ENCODE data around the gene NRP2.

The NRP2 gene

GRCh38 chr2:205702576-205702975 is 20.3 kb downstream of the NRP2 start:
- Histone ChIP-seq H3K4me3 (ENCODE audit: low read length, poor library complexity, severe bottlenecking) (no peak overlapping the region), H2AFZ (ENCODE audit: low read length) (no peak overlapping the region), H3K27me3 (ENCODE audit: insufficient read depth, low read length, poor library complexity, severe bottlenecking) (no peaks in the 10 kb centered on the region), H3F3A (ENCODE audit: low read depth) (no peaks in the 10 kb centered on the region), H3K9me3 (ENCODE audit: insufficient read depth, low read depth, low read length) (no peaks in the 10 kb centered on the region), H4K20me1 (ENCODE audit: insufficient read depth, low read length, poor library complexity, severe bottlenecking) (no peaks in the 10 kb centered on the region), H3K9me2 (replicated peaks; ENCODE audit: low read depth, low read length) (no peaks in the 10 kb centered on the region), H3K79me2 (ENCODE audit: insufficient read depth, low read length) (no peaks in the 10 kb centered on the region), H3K36me3 (ENCODE audit: insufficient read depth, low read length) (no peaks in the 10 kb centered on the region), H3K9ac (ENCODE audit: low read depth, low read length, poor library complexity, severe bottlenecking) (no peak overlapping the region), H3K4me2 (ENCODE audit: low read depth, low read length, poor library complexity, severe bottlenecking) (no peak overlapping the region), H3K4me1 (ENCODE audit: insufficient read depth, low read length, poor library complexity, severe bottlenecking) (peaks cover 8% of the 10 kb centered on the region)
- no peak for TF ChIP-seq EZH2phosphoT487 (IDR thresholded peaks at IDR 0.05; ENCODE audit: borderline replicate concordance)
- TF ChIP-seq, protein P1, sequence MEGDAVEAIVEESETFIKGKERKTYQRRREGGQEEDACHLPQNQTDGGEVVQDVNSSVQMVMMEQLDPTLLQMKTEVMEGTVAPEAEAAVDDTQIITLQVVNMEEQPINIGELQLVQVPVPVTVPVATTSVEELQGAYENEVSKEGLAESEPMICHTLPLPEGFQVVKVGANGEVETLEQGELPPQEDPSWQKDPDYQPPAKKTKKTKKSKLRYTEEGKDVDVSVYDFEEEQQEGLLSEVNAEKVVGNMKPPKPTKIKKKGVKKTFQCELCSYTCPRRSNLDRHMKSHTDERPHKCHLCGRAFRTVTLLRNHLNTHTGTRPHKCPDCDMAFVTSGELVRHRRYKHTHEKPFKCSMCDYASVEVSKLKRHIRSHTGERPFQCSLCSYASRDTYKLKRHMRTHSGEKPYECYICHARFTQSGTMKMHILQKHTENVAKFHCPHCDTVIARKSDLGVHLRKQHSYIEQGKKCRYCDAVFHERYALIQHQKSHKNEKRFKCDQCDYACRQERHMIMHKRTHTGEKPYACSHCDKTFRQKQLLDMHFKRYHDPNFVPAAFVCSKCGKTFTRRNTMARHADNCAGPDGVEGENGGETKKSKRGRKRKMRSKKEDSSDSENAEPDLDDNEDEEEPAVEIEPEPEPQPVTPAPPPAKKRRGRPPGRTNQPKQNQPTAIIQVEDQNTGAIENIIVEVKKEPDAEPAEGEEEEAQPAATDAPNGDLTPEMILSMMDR (conservative IDR thresholded peaks at IDR 0.05; ENCODE audit: low read length), result no peak

- no peak overlapping the region for H3K4me3 ChIP-seq (ENCODE audit: low read length, poor library complexity, severe bottlenecking)
- no peaks in the 10 kb centered on the region for H3K27me3 ChIP-seq (ENCODE audit: insufficient read depth, low read length, poor library complexity, severe bottlenecking)
- H2AFZ ChIP-seq (ENCODE audit: low read length), result no peak overlapping the region
- no peaks in the 10 kb centered on the region for H3K9me2 ChIP-seq (replicated peaks; ENCODE audit: low read depth, low read length)
- H3K9ac ChIP-seq (ENCODE audit: low read depth, low read length, poor library complexity, severe bottlenecking), result no peak overlapping the region
- no peaks in the 10 kb centered on the region for H4K20me1 ChIP-seq (ENCODE audit: insufficient read depth, low read length, poor library complexity, severe bottlenecking)
- H3K36me3 ChIP-seq (ENCODE audit: insufficient read depth, low read length), result no peaks in the 10 kb centered on the region
- no peaks in the 10 kb centered on the region for H3F3A ChIP-seq (ENCODE audit: low read depth)
- TF ChIP-seq EZH2phosphoT487 (IDR thresholded peaks at IDR 0.05; ENCODE audit: borderline replicate concordance), result no peak
- TF ChIP-seq, protein P1 (conservative IDR thresholded peaks at IDR 0.05; ENCODE audit: low read length), result no peak
- H3K9me3 ChIP-seq (ENCODE audit: insufficient read depth, low read depth, low read length), result no peaks in the 10 kb centered on the region
- H3K4me1 ChIP-seq (ENCODE audit: insufficient read depth, low read length, poor library complexity, severe bottlenecking), result peaks cover 8% of the 10 kb centered on the region
- no peaks in the 10 kb centered on the region for H3K79me2 ChIP-seq (ENCODE audit: insufficient read depth, low read length)
- no peak overlapping the region for H3K4me2 ChIP-seq (ENCODE audit: low read depth, low read length, poor library complexity, severe bottlenecking)
Observed at GRCh38 chr2:205703471-205704126, 21.3 kb downstream of the NRP2 start.

DNA sequence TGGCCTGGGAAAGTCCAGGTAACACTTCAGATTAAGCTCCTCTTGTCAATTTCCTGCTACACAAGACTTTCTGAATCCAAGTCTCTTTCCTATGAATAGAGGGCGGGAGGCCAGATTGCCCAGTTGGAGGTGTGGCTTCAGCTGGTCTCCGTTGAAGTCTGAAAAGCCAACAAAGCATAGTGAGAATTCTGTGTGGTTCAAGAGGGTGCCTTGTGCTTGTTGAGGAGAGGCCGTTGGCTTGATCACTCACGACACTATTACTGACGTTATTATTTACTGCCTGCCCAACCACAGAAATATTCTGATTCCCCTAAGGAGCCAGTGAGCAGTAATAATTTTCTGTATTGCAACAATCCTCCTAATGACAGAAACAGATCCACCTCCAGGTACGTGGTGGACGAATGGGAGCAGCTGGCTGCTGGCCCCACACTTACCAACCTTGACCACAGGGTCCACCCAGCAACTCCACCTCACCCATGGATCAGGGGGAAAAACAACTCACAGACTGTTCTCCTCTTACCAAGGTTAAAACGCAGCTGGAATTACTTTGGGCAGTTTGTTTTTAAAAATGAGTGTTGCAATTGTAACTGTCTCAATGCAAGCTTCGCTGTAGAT is 21.9 kb downstream of the NRP2 start:
- Histone ChIP-seq H3K79me2 (ENCODE audit: insufficient read depth, low read length) (no peaks in the 10 kb centered on the region), H3K9ac (ENCODE audit: low read depth, low read length, poor library complexity, severe bottlenecking) (no peak overlapping the region), H3K27me3 (ENCODE audit: insufficient read depth, low read length, poor library complexity, severe bottlenecking) (no peaks in the 10 kb centered on the region), H3K36me3 (ENCODE audit: insufficient read depth, low read length) (no peaks in the 10 kb centered on the region), H3K9me3 (ENCODE audit: insufficient read depth, low read depth, low read length) (no peaks in the 10 kb centered on the region), H3F3A (ENCODE audit: low read depth) (no peaks in the 10 kb centered on the region), H4K20me1 (ENCODE audit: insufficient read depth, low read length, poor library complexity, severe bottlenecking) (no peaks in the 10 kb centered on the region), H3K4me3 (ENCODE audit: low read length, poor library complexity, severe bottlenecking) (no peak overlapping the region), H3K4me2 (ENCODE audit: low read depth, low read length, poor library complexity, severe bottlenecking) (no peak overlapping the region), H2AFZ (ENCODE audit: low read length) (no peak overlapping the region), H3K4me1 (ENCODE audit: insufficient read depth, low read length, poor library complexity, severe bottlenecking) (peaks cover 8% of the 10 kb centered on the region), H3K9me2 (replicated peaks; ENCODE audit: low read depth, low read length) (no peaks in the 10 kb centered on the region)
- no peak for TF ChIP-seq EZH2phosphoT487 (IDR thresholded peaks at IDR 0.05; ENCODE audit: borderline replicate concordance)
- TF ChIP-seq, protein P1 (conservative IDR thresholded peaks at IDR 0.05; ENCODE audit: low read length), result no peak
